ENCODE data around the gene ITGB1.

DNA sequence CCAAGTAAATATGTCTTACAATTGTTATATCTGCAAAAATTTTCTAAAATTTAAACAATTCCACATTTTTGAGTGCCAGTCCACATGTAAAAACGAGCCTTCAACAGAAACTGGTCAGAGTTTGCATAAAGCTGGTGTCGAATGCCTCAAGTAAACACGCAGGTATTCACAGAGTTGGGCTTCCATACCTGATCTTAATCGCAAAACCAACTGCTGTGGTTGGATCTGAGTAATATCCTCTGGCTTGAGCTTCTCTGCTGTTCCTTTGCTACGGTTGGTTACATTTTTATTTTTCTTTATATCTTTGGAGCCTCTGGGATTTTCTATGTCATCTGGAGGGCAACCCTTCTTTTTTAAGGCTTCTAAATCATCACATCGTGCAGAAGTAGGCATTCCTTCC lies 28.4 kb downstream of the ITGB1 start:
- no peak for TF ChIP-seq CTCF (IDR thresholded peaks at IDR 0.05)
- no peak for TF ChIP-seq POLR2A (IDR thresholded peaks at IDR 0.05)
